ENCODE measurements around the gene SVBP. TPM values are rescaled to one million over a fixed set of nuclear protein-coding genes. Genes with fewer than 3 reads are reported as not detected.
A peak's percentile ranks its signal among the peaks of the same experiment; 100 is the strongest.

The SVBP gene
- total RNA-seq, 1 donor from 2014 or later: 22.4 TPM

DNA sequence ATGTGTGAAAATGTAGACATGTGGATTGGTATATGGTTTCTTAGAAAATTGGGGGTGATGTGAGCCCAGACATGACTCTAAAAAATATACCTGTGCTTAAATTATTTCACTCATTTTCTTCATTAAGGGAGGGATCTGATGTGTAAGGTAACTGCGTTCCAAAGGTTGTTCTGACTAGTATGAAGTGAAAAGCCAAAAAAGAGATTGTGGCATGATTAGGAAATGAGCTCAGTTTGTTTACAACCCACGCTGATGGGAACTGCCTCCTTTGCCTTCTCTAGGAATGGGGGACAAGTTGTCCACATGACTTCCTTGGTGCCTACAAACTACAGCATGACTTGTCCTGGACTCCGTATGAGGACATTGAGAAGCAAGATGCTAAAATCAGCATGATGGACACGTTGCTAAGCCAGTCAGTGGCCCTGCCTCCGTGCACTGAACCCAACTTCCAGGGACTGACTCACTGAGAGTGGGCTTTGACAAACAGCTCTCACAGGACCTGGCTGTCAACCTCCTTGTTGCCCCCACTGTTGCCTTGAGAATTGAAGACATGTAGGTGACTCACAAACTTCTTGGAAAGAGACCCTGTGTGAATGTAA lies 42.2 kb downstream of the SVBP start:
- no peak for DNase-seq
- intact Hi-C loops (cut with micrococcal nuclease): loop anchor here (5.0 kb wide), 1 partner anchor 452 kb away; no protein-coding TSS in a partner anchor
- Mint-ChIP-seq H3K27me3 (no peaks in the 10 kb centered on the region), H3K36me3 (ENCODE audit: low read depth) (peaks cover 73% of the 10 kb centered on the region), H3K27ac (no peak overlapping the region), H3K9me3 (no peaks in the 10 kb centered on the region), H3K4me1 (peaks cover 13% of the 10 kb centered on the region), H3K4me3 (no peak overlapping the region)
- ChIA-PET POLR2A (no interaction called here), CTCF (interaction anchor here (1.3 to 1.8 kb wide), 2 partner anchors 138 to 299 kb away, joined by 3 to 6 read pairs; no protein-coding TSS in a partner anchor)
- TF ChIP-seq, protein P1, sequence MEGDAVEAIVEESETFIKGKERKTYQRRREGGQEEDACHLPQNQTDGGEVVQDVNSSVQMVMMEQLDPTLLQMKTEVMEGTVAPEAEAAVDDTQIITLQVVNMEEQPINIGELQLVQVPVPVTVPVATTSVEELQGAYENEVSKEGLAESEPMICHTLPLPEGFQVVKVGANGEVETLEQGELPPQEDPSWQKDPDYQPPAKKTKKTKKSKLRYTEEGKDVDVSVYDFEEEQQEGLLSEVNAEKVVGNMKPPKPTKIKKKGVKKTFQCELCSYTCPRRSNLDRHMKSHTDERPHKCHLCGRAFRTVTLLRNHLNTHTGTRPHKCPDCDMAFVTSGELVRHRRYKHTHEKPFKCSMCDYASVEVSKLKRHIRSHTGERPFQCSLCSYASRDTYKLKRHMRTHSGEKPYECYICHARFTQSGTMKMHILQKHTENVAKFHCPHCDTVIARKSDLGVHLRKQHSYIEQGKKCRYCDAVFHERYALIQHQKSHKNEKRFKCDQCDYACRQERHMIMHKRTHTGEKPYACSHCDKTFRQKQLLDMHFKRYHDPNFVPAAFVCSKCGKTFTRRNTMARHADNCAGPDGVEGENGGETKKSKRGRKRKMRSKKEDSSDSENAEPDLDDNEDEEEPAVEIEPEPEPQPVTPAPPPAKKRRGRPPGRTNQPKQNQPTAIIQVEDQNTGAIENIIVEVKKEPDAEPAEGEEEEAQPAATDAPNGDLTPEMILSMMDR (IDR thresholded peaks at IDR 0.05): no peak
- no peak for ATAC-seq (ENCODE audit: low read depth)

DNA sequence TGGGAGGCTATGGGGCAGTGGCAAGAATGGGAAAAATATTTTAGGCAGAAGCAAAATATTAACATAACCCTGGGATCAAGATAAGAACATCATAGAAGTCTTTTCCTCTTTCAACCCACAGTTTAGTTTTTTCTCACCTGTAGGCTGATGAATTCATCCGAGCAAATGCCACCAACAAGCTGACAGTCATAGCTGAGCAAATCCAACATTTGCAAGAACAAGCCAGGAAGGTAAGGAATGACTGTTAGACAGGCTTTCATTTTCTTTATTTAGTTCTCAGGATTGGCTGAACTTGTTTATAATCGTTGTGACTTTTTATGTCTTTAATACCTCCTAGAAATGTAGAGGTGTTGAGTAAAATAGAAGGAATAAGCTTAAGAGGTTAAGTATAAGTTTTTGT lies 43.8 kb downstream of the SVBP start:
- POLR2A ChIA-PET: no interaction called here

DNA sequence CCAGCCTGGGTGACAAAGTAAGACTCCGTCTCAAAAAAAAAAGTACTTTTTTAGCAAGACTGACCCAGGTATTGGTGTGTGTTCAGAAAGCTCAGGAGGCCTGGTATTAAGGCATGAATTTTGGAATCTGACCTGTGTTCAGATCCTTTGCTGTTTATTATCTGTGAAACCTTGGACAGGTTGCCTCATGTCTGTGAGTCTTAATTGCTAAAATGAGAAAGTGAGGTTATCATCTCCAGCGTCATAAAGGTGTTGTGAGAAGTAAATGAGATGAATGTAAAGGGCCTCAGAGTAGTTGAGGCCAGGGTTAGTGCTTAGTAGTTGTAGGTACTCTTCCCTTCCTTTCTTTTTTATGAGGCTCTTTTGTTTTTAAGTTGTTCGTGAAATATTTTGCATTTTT lies 47.4 kb downstream of the SVBP start:
- H3K9me3 Mint-ChIP-seq: no peaks in the 10 kb centered on the region
- intact Hi-C loops (cut with micrococcal nuclease): loop anchor here (5.0 kb wide), 2 partner anchors 113 to 877 kb away; partner anchors contain the start of gene PPIH
- no peaks in the 10 kb centered on the region for H3K27me3 Mint-ChIP-seq
- peaks cover 38% of the 10 kb centered on the region for H3K36me3 Mint-ChIP-seq (ENCODE audit: low read depth)
- ATAC-seq (ENCODE audit: low read depth): no peak
- POLR2A ChIA-PET: interaction anchor here (0.9 kb wide), 1 partner anchor 189 kb away, joined by 3 read pairs; the partner anchor contains the start of gene SLC2A1
- CTCF ChIA-PET: no interaction called here
- no peak overlapping the region for H3K27ac Mint-ChIP-seq
- DNase-seq: no peak
- H3K4me3 Mint-ChIP-seq: no peak overlapping the region
- TF ChIP-seq, protein P1 (IDR thresholded peaks at IDR 0.05): no peak
- peaks cover 33% of the 10 kb centered on the region for H3K4me1 Mint-ChIP-seq

More for the DNA sequence above, 43.8 kb downstream of the SVBP start:
- peaks cover 67% of the 10 kb centered on the region for H3K36me3 Mint-ChIP-seq (ENCODE audit: low read depth)
- no peak overlapping the region for H3K4me3 Mint-ChIP-seq
- intact Hi-C loops (cut with micrococcal nuclease): no loop called here
- DNase-seq (no peak), ATAC-seq (ENCODE audit: low read depth) (no peak)
- no peaks in the 10 kb centered on the region for H3K27me3 Mint-ChIP-seq
- H3K9me3 Mint-ChIP-seq: no peaks in the 10 kb centered on the region
- H3K27ac Mint-ChIP-seq: no peak overlapping the region
- TF ChIP-seq, protein P1 (IDR thresholded peaks at IDR 0.05): no peak
- peaks cover 22% of the 10 kb centered on the region for H3K4me1 Mint-ChIP-seq
- CTCF ChIA-PET: interaction anchor here (1.3 to 1.8 kb wide), 2 partner anchors 139 to 301 kb away, joined by 3 to 6 read pairs; no protein-coding TSS in a partner anchor

DNA sequence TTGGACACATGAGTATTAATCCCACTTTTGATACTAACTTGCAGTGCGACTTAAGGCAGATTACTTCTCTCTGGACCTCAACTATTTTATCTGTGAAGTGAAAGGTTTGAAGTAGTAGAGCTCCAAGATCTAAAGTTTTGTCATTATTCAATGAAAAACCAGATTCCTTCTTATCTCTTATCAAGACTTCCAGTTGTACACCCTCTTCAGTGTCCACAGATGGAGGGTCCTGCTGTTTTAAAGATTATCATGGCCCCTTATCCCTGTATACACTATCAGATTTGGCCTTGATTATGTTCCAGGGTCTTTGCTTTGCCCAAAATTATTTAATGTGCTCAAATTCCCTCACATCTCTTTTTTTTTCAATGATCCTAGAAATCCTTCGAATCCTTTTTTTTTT lies 49.0 kb downstream of the SVBP start:
- H3K9me3 Mint-ChIP-seq: no peaks in the 10 kb centered on the region
- H3K27ac Mint-ChIP-seq: peak overlapping the region; percentile 93
- ATAC-seq (ENCODE audit: low read depth): no peak
- ChIA-PET CTCF (interaction anchor here (1.8 kb wide), 1 partner anchor 9 kb away, joined by 6 read pairs; no protein-coding TSS in a partner anchor), POLR2A (interaction anchor here (0.6 to 3.1 kb wide), 4 partner anchors 48 to 580 kb away, joined by 3 to 32 read pairs (median 7); partner anchors contain the start of genes ERMAP and SVBP)
- DNase-seq: no peak
- H3K27me3 Mint-ChIP-seq: no peaks in the 10 kb centered on the region
- H3K4me1 Mint-ChIP-seq: peaks cover 33% of the 10 kb centered on the region
- H3K4me3 Mint-ChIP-seq: no peak overlapping the region
- peaks cover 22% of the 10 kb centered on the region for H3K36me3 Mint-ChIP-seq (ENCODE audit: low read depth)
- TF ChIP-seq, protein P1 (IDR thresholded peaks at IDR 0.05): no peak
- intact Hi-C loops (cut with micrococcal nuclease): loop anchor here (5.0 kb wide), 2 partner anchors 111 to 879 kb away; partner anchors contain the start of gene PPIH

DNA sequence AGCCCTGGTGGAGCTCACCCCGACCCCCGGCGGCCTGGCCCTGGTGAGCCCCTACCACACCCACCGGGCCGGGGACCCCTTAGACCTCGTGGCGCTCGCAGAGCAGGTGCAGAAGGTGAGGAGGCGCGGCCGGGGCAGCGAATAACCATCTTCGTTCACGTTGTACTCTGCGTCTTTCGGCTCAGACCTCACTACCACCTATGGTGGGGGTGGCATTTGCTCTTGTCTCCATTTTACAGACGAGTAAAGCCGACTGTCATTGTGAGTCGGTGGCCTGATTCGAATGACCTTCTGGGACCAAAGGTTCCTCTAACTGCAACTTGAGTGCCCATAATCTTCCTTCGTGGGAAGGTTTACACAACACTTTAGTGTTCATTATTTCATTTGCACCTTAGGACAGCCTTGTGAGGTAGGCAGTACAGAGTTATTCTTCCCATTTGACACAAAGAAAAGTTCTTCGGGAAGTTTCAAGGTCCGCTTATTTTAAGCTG lies 49.6 kb downstream of the SVBP start:
- intact Hi-C loops (cut with micrococcal nuclease): loop anchor here (1.0 to 5.0 kb wide), 9 partner anchors 50 to 880 kb away; partner anchors contain the start of genes CFAP57, EBNA1BP2, ERMAP and PPCS
- Mint-ChIP-seq H3K4me1 (peaks cover 33% of the 10 kb centered on the region), H3K4me3 (no peak overlapping the region), H3K27me3 (no peaks in the 10 kb centered on the region), H3K9me3 (no peaks in the 10 kb centered on the region), H3K27ac (peak overlapping the region; percentile 93), H3K36me3 (ENCODE audit: low read depth) (peaks cover 19% of the 10 kb centered on the region)
- TF ChIP-seq, protein P1 (IDR thresholded peaks at IDR 0.05): no peak
- POLR2A ChIA-PET: interaction anchor here (0.6 to 3.1 kb wide), 24 partner anchors 9 to 883 kb away, joined by 3 to 48 read pairs (median 6); partner anchors contain the start of genes CCDC30, CFAP57, EBNA1BP2 and ERMAP
- CTCF ChIA-PET: interaction anchor here (1.2 to 1.8 kb wide), 6 partner anchors 10 to 306 kb away, joined by 3 to 8 read pairs (median 4); partner anchors contain the start of genes ERMAP and SVBP
- DNase-seq (no peak), ATAC-seq (ENCODE audit: low read depth) (peak; percentile 1)
